T-helper 1 cell treated with Interleukin-12 subunit alpha and Interleukin-12 subunit beta and Interleukin-4 antibody, amounts not matched to agents 30 ng/mL and 1 ng/mL, for 36 hours (primary cell): ENCODE measurements around the gene HELQ. TPM values are rescaled to one million over a fixed set of nuclear protein-coding genes. Genes with fewer than 3 reads are reported as not detected.

Experiments used
- intact Hi-C: fragments of 100-400 bp; cut with micrococcal nuclease; formaldehyde crosslinking; loops from one replicate; pipeline ENCODE4 v1.15.1; 2024
- total RNA-seq: library from RNA; stranded (reverse); gene quantifications from 2 replicates; pipeline ENCODE4 v1.2.3, GENCODE V29; 2022

HELQ gene
- total RNA-seq, 1 donor from 2014 or later: 12.8 TPM

- intact Hi-C loops: no loop called here
These were observed 74.5 kb downstream of the HELQ start for GRCh38 chr4:83381173-83381572.

- intact Hi-C loops: no loop called here
These were observed 77.2 kb downstream of the HELQ start for GRCh38 chr4:83378419-83378818.

GRCh38 chr4:83372931-83373330, 82.7 kb downstream of the HELQ start:
- intact Hi-C loops: no loop called here

- intact Hi-C loops: no loop called here
These were observed 83.7 kb downstream of the HELQ start for GRCh38 chr4:83371936-83372335.

GRCh38 chr4:83371235-83371634, 84.4 kb downstream of the HELQ start:
- intact Hi-C loops: no loop called here

- intact Hi-C loops: no loop called here
These were observed 85.0 kb downstream of the HELQ start for GRCh38 chr4:83370640-83370906.

GRCh38 chr4:83369831-83370639, 85.6 kb downstream of the HELQ start:
- intact Hi-C loops: no loop called here

- intact Hi-C loops: no loop called here
These were observed 91.3 kb downstream of the HELQ start for GRCh38 chr4:83364312-83364711.

- intact Hi-C loops: loop anchor here (2.0 kb wide), 1 partner anchor 278 kb away; no protein-coding TSS in a partner anchor
These were observed 92.9 kb downstream of the HELQ start for GRCh38 chr4:83362492-83363329.

GRCh38 chr4:83361416-83362103, 94.1 kb downstream of the HELQ start:
- intact Hi-C loops: loop anchor here (2.0 kb wide), 1 partner anchor 279 kb away; no protein-coding TSS in a partner anchor

- intact Hi-C loops: no loop called here
These were observed 95.6 kb downstream of the HELQ start for GRCh38 chr4:83360018-83360417.

GRCh38 chr4:83358410-83358809, 97.2 kb downstream of the HELQ start:
- intact Hi-C loops: no loop called here

Other genes starting within 250 kb of the HELQ start
- gene COQ2, start 171.0 kb downstream of the HELQ start, total RNA-seq: 9.6 and 10.9 TPM in 2 replicates
- gene HPSE, start 121.0 kb downstream of the HELQ start, total RNA-seq: 18.9 and 19.2 TPM in 2 replicates
- 53.9 and 54.7 TPM in 2 replicates for gene MRPS18C, start 235 bp upstream of the HELQ start, total RNA-seq
- gene ABRAXAS1, start 29.3 kb upstream of the HELQ start, total RNA-seq: 7.5 and 9.2 TPM in 2 replicates
- gene GPAT3, start 80.3 kb upstream of the HELQ start, total RNA-seq: 6.7 and 8.8 TPM in 2 replicates